HG02938 (cell line): ENCODE results near the gene C2CD2L.
"Not testable (repeated sequence)": the region's sequence is repeated elsewhere in the genome, so short reads cannot be mapped to it uniquely, and the experiment has no call there.

ENCODE experiments used
- ATAC-seq: cut with Tn5 transposase; IDR thresholded peaks from one replicate; pipeline ENCODE4 v1.9.1; 2021; ENCODE audit warnings: mild to moderate bottlenecking, moderate library complexity; ENCODE audit not compliant: unreplicated experiment

Gene C2CD2L

GRCh38 chr11:119113716-119114115 is 6.6 kb downstream of the C2CD2L start:
- ATAC-seq = no peak

GRCh38 chr11:119114351-119114750 is 7.2 kb downstream of the C2CD2L start:
- ATAC-seq = no peak

- ATAC-seq = no peak
Measured at GRCh38 chr11:119115484-119116234, 8.5 kb downstream of the C2CD2L start.

GRCh38 chr11:119116235-119116594 is 9.1 kb downstream of the C2CD2L start:
- ATAC-seq = no peak

- no peak for ATAC-seq
Measured at GRCh38 chr11:119116601-119117000, 9.5 kb downstream of the C2CD2L start.

GRCh38 chr11:119117004-119117706 is 10.0 kb downstream of the C2CD2L start:
- no peak for ATAC-seq

GRCh38 chr11:119118227-119118626 is 11.1 kb downstream of the C2CD2L start:
- ATAC-seq = no peak

GRCh38 chr11:119118946-119119345 is 11.8 kb downstream of the C2CD2L start:
- ATAC-seq = no peak

- no peak for ATAC-seq
Measured at GRCh38 chr11:119120639-119121007, 13.5 kb downstream of the C2CD2L start.

GRCh38 chr11:119121008-119121810 is 14.1 kb downstream of the C2CD2L start, which contains the start of gene HINFP:
Gene HINFP (plus strand): TSS chr11:119121580. CDS start chr11:119126945, 5,365 bp downstream.
- ATAC-seq = peak; percentile 93

- ATAC-seq = no peak
Measured at GRCh38 chr11:119121811-119122124, 14.6 kb downstream of the C2CD2L start.

- no peak for ATAC-seq
Measured at GRCh38 chr11:119125821-119126220, 18.7 kb downstream of the C2CD2L start.

- no peak for ATAC-seq
Measured at GRCh38 chr11:119126675-119127268, 19.6 kb downstream of the C2CD2L start.

GRCh38 chr11:119130662-119131061 is 23.5 kb downstream of the C2CD2L start:
- no peak for ATAC-seq

GRCh38 chr11:119134389-119134978 is 27.3 kb downstream of the C2CD2L start:
- no peak for ATAC-seq

- ATAC-seq = not testable (repeated sequence)
Measured at GRCh38 chr11:119139276-119139675, 32.1 kb downstream of the C2CD2L start.

- peak; percentile 70 for ATAC-seq
Measured at GRCh38 chr11:119144825-119145486, 37.8 kb downstream of the C2CD2L start.

GRCh38 chr11:119145551-119145950 is 38.4 kb downstream of the C2CD2L start:
- no peak for ATAC-seq

GRCh38 chr11:119147604-119148333 is 40.6 kb downstream of the C2CD2L start:
- no peak for ATAC-seq

- no peak for ATAC-seq
Measured at GRCh38 chr11:119148720-119149017, 41.5 kb downstream of the C2CD2L start.
